Measurements from ENCODE around the gene KCNT1.

DNA sequence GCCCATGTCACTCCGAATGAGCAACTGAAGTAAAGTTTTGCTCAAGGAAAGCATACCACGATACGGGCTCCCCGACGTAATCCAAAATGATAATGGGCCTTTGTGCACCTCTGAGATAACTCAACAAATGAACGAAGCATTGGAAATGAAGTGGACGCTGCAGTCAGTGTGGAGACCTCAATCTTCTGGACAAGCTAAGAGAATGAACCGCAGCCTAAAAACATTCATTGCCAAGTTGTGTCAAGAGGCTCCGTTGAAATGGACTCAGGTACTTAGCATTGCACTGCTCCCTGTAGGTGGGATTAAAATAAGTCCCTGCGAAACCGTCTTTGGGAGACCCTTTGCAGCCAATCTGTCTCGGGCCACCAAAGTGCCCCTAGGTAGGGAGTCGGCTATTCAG is 42.7 kb upstream of the KCNT1 start:
- TF ChIP-seq, protein P1, sequence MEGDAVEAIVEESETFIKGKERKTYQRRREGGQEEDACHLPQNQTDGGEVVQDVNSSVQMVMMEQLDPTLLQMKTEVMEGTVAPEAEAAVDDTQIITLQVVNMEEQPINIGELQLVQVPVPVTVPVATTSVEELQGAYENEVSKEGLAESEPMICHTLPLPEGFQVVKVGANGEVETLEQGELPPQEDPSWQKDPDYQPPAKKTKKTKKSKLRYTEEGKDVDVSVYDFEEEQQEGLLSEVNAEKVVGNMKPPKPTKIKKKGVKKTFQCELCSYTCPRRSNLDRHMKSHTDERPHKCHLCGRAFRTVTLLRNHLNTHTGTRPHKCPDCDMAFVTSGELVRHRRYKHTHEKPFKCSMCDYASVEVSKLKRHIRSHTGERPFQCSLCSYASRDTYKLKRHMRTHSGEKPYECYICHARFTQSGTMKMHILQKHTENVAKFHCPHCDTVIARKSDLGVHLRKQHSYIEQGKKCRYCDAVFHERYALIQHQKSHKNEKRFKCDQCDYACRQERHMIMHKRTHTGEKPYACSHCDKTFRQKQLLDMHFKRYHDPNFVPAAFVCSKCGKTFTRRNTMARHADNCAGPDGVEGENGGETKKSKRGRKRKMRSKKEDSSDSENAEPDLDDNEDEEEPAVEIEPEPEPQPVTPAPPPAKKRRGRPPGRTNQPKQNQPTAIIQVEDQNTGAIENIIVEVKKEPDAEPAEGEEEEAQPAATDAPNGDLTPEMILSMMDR (IDR thresholded peaks at IDR 0.05): no peak
- TF ChIP-seq POLR2A (IDR thresholded peaks at IDR 0.05): no peak

Data from uterus (tissue), 2 donors.